Left forelimb (tissue), 1 donor: ENCODE results near the gene PTPN9.
"Not testable (repeated sequence)": the region's sequence is repeated elsewhere in the genome, so short reads cannot be mapped to it uniquely, and the experiment has no call there.

Source experiments
- DNase-seq: peaks from one replicate; pipeline ENCODE4 v3.0.0-alpha.2; 2018; ENCODE audit warnings: low spot score

Gene PTPN9

GRCh38 chr15:75582943-75583342 lies 3.8 kb upstream of the PTPN9 start:
- not testable (repeated sequence) for DNase-seq

- DNase-seq = no peak
Measured at GRCh38 chr15:75578173-75578947, 755 bp downstream of the PTPN9 start.

GRCh38 chr15:75577401-75578172 lies 1.5 kb downstream of the PTPN9 start:
- DNase-seq = no peak

- no peak for DNase-seq
Measured at GRCh38 chr15:75573648-75574384, 5.3 kb downstream of the PTPN9 start.

GRCh38 chr15:75570126-75570845 lies 8.8 kb downstream of the PTPN9 start:
- DNase-seq = no peak

- no peak for DNase-seq
Measured at GRCh38 chr15:75565062-75565970, 13.8 kb downstream of the PTPN9 start.

GRCh38 chr15:75561888-75562287 lies 17.2 kb downstream of the PTPN9 start:
- DNase-seq = no peak

GRCh38 chr15:75559360-75559759 lies 19.8 kb downstream of the PTPN9 start:
- not testable (repeated sequence) for DNase-seq

- not testable (repeated sequence) for DNase-seq
Measured at GRCh38 chr15:75558955-75559354, 20.2 kb downstream of the PTPN9 start.

- DNase-seq = no peak
Measured at GRCh38 chr15:75554717-75555116, 24.4 kb downstream of the PTPN9 start.

GRCh38 chr15:75553659-75554058 lies 25.5 kb downstream of the PTPN9 start:
- no peak for DNase-seq

GRCh38 chr15:75551091-75551490 lies 28.0 kb downstream of the PTPN9 start:
- no peak for DNase-seq

GRCh38 chr15:75545064-75545463 lies 34.1 kb downstream of the PTPN9 start:
- DNase-seq = no peak

- DNase-seq = no peak
Measured at GRCh38 chr15:75544359-75544758, 34.8 kb downstream of the PTPN9 start.

- not testable (repeated sequence) for DNase-seq
Measured at GRCh38 chr15:75542949-75543545, 36.1 kb downstream of the PTPN9 start.

GRCh38 chr15:75542386-75542797 lies 36.7 kb downstream of the PTPN9 start:
- no peak for DNase-seq

- no peak for DNase-seq
Measured at GRCh38 chr15:75538376-75538775, 40.7 kb downstream of the PTPN9 start.

GRCh38 chr15:75533945-75534344 lies 45.2 kb downstream of the PTPN9 start:
- no peak for DNase-seq

- no peak for DNase-seq
Measured at GRCh38 chr15:75532413-75533250, 46.5 kb downstream of the PTPN9 start.
